ENCODE measurements around the gene BARX1.

Gene BARX1

GRCh38 chr9:93960971-93961841, 6.1 kb upstream of the BARX1 start:
- no peaks in the 10 kb centered on the region for H3K9me3 ChIP-seq (ENCODE audit: insufficient read depth, low read length)
- H3K36me3 ChIP-seq (ENCODE audit: insufficient read depth, insufficient read length, low read length) = no peaks in the 10 kb centered on the region
- no peak overlapping the region for H3K4me3 ChIP-seq (ENCODE audit: insufficient read length, low read depth)
- peaks cover 25% of the 10 kb centered on the region for H3K4me1 ChIP-seq (ENCODE audit: insufficient read depth, insufficient read length)
- peaks cover 59% of the 10 kb centered on the region for H3K27me3 ChIP-seq (ENCODE audit: insufficient read depth, insufficient read length)
- no peak overlapping the region for H3K9ac ChIP-seq (ENCODE audit: insufficient read length, low read depth)
- TF ChIP-seq ZNF274 (IDR thresholded peaks at IDR 0.05; ENCODE audit: low read depth, low read length) (no peak), SUZ12 (IDR thresholded peaks at IDR 0.05; ENCODE audit: extremely low read depth, insufficient read depth, insufficient read length) (no peak), YY1 (IDR thresholded peaks at IDR 0.05; ENCODE audit: insufficient read depth, insufficient read length) (no peak)
- DNase-seq (ENCODE audit: low read depth, low spot score) = no peak

- H3K36me3 ChIP-seq (ENCODE audit: insufficient read depth, insufficient read length, low read length) = no peaks in the 10 kb centered on the region
- peak overlapping the region; percentile 39 for H3K9ac ChIP-seq (ENCODE audit: insufficient read length, low read depth)
- TF ChIP-seq ZNF274 (IDR thresholded peaks at IDR 0.05; ENCODE audit: low read depth, low read length) (no peak), SUZ12 (IDR thresholded peaks at IDR 0.05; ENCODE audit: extremely low read depth, insufficient read depth, insufficient read length) (peak; percentile 3), YY1 (IDR thresholded peaks at IDR 0.05; ENCODE audit: insufficient read depth, insufficient read length) (no peak)
- DNase-seq (ENCODE audit: low read depth, low spot score) = no peak
- H3K4me1 ChIP-seq (ENCODE audit: insufficient read depth, insufficient read length) = peaks cover 28% of the 10 kb centered on the region
- H3K9me3 ChIP-seq (ENCODE audit: insufficient read depth, low read length) = no peaks in the 10 kb centered on the region
- peak overlapping the region; percentile 10 for H3K4me3 ChIP-seq (ENCODE audit: insufficient read length, low read depth)
- peaks cover 67% of the 10 kb centered on the region for H3K27me3 ChIP-seq (ENCODE audit: insufficient read depth, insufficient read length)
Measured at GRCh38 chr9:93960221-93960970, 5.2 kb upstream of the BARX1 start.

- Histone ChIP-seq H3K4me3 (ENCODE audit: insufficient read length, low read depth) (no peak overlapping the region), H3K4me1 (ENCODE audit: insufficient read depth, insufficient read length) (peaks cover 28% of the 10 kb centered on the region), H3K27me3 (ENCODE audit: insufficient read depth, insufficient read length) (peaks cover 70% of the 10 kb centered on the region), H3K9ac (ENCODE audit: insufficient read length, low read depth) (no peak overlapping the region), H3K9me3 (ENCODE audit: insufficient read depth, low read length) (no peaks in the 10 kb centered on the region), H3K36me3 (ENCODE audit: insufficient read depth, insufficient read length, low read length) (no peaks in the 10 kb centered on the region)
- no peak for DNase-seq (ENCODE audit: low read depth, low spot score)
- peak; percentile 19 for TF ChIP-seq SUZ12 (IDR thresholded peaks at IDR 0.05; ENCODE audit: extremely low read depth, insufficient read depth, insufficient read length)
- no peak for TF ChIP-seq ZNF274 (IDR thresholded peaks at IDR 0.05; ENCODE audit: low read depth, low read length)
Measured at GRCh38 chr9:93959739-93960154, 4.6 kb upstream of the BARX1 start.

GRCh38 chr9:93958819-93959682, 3.9 kb upstream of the BARX1 start:
- Histone ChIP-seq H3K9ac (ENCODE audit: insufficient read length, low read depth) (peak overlapping the region; percentile 63), H3K36me3 (ENCODE audit: insufficient read depth, insufficient read length, low read length) (no peaks in the 10 kb centered on the region), H3K9me3 (ENCODE audit: insufficient read depth, low read length) (no peaks in the 10 kb centered on the region), H3K4me1 (ENCODE audit: insufficient read depth, insufficient read length) (peaks cover 28% of the 10 kb centered on the region), H3K27me3 (ENCODE audit: insufficient read depth, insufficient read length) (peaks cover 77% of the 10 kb centered on the region), H3K4me3 (ENCODE audit: insufficient read length, low read depth) (peak overlapping the region; percentile 41)
- no peak for DNase-seq (ENCODE audit: low read depth, low spot score)
- TF ChIP-seq ZNF274 (IDR thresholded peaks at IDR 0.05; ENCODE audit: low read depth, low read length) (no peak), SUZ12 (IDR thresholded peaks at IDR 0.05; ENCODE audit: extremely low read depth, insufficient read depth, insufficient read length) (peak; percentile 70)

- peak overlapping the region; percentile 63 for H3K9ac ChIP-seq (ENCODE audit: insufficient read length, low read depth)
- H3K36me3 ChIP-seq (ENCODE audit: insufficient read depth, insufficient read length, low read length) = peaks cover 3% of the 10 kb centered on the region
- TF ChIP-seq YY1 (IDR thresholded peaks at IDR 0.05; ENCODE audit: insufficient read depth, insufficient read length) = no peak
- no peak for TF ChIP-seq ZNF274 (IDR thresholded peaks at IDR 0.05; ENCODE audit: low read depth, low read length)
- no peak for TF ChIP-seq SUZ12 (IDR thresholded peaks at IDR 0.05; ENCODE audit: extremely low read depth, insufficient read depth, insufficient read length)
- H3K27me3 ChIP-seq (ENCODE audit: insufficient read depth, insufficient read length) = peaks cover 85% of the 10 kb centered on the region
- H3K4me3 ChIP-seq (ENCODE audit: insufficient read length, low read depth) = peak overlapping the region; percentile 41
- H3K4me1 ChIP-seq (ENCODE audit: insufficient read depth, insufficient read length) = peaks cover 32% of the 10 kb centered on the region
- DNase-seq (ENCODE audit: low read depth, low spot score) = no peak
- H3K9me3 ChIP-seq (ENCODE audit: insufficient read depth, low read length) = no peaks in the 10 kb centered on the region
Measured at GRCh38 chr9:93958121-93958818, 3.1 kb upstream of the BARX1 start.

GRCh38 chr9:93955981-93956784, 1.0 kb upstream of the BARX1 start:
- TF ChIP-seq ZNF274 (IDR thresholded peaks at IDR 0.05; ENCODE audit: low read depth, low read length) (no peak), YY1 (IDR thresholded peaks at IDR 0.05; ENCODE audit: insufficient read depth, insufficient read length) (no peak), SUZ12 (IDR thresholded peaks at IDR 0.05; ENCODE audit: extremely low read depth, insufficient read depth, insufficient read length) (no peak)
- H3K9ac ChIP-seq (ENCODE audit: insufficient read length, low read depth) = peak overlapping the region; percentile 63
- H3K4me3 ChIP-seq (ENCODE audit: insufficient read length, low read depth) = peak overlapping the region; percentile 57
- no peaks in the 10 kb centered on the region for H3K9me3 ChIP-seq (ENCODE audit: insufficient read depth, low read length)
- peaks cover 85% of the 10 kb centered on the region for H3K27me3 ChIP-seq (ENCODE audit: insufficient read depth, insufficient read length)
- H3K36me3 ChIP-seq (ENCODE audit: insufficient read depth, insufficient read length, low read length) = peaks cover 23% of the 10 kb centered on the region
- DNase-seq (ENCODE audit: low read depth, low spot score) = no peak
- H3K4me1 ChIP-seq (ENCODE audit: insufficient read depth, insufficient read length) = peaks cover 31% of the 10 kb centered on the region

All from NT2/D1 (cell line).